Stimulated activated CD4-positive, alpha-beta T cell treated with anti-CD3 and anti-CD28 coated beads, Interleukin-1b, Interleukin-23, amount 100 ng/mL, for 1 hour (primary cell): ENCODE data around the gene PLK5.
"Not testable (repeated sequence)": the region's sequence is repeated elsewhere in the genome, so short reads cannot be mapped to it uniquely, and the experiment has no call there.

Experiments
- DNase-seq, 2 donors: peaks; one replicate each; pipeline ENCODE4 v3.0.0-alpha.2; 2020; ENCODE audit warnings: low read depth in 2 of 2

PLK5 gene

GRCh38 chr19:1525343-1525742 lies 1.5 kb downstream of the PLK5 start:
- DNase-seq: no peak

- no peak for DNase-seq
Measured at GRCh38 chr19:1526066-1526778, 2.3 kb downstream of the PLK5 start.

GRCh38 chr19:1526979-1527649 lies 3.2 kb downstream of the PLK5 start:
- DNase-seq: no peak

GRCh38 chr19:1527650-1528309 lies 3.9 kb downstream of the PLK5 start:
- DNase-seq: no peak

- DNase-seq: no peak
Measured at GRCh38 chr19:1528596-1529429, 4.9 kb downstream of the PLK5 start.

GRCh38 chr19:1529430-1529816 lies 5.5 kb downstream of the PLK5 start:
- DNase-seq: no peak

- DNase-seq: not testable (repeated sequence)
Measured at GRCh38 chr19:1530856-1531255, 7.0 kb downstream of the PLK5 start.

GRCh38 chr19:1531587-1531986 lies 7.7 kb downstream of the PLK5 start:
- DNase-seq: no peak

- DNase-seq: no peak
Measured at GRCh38 chr19:1532003-1532402, 8.1 kb downstream of the PLK5 start.

- no peak for DNase-seq
Measured at GRCh38 chr19:1533510-1534150, 9.8 kb downstream of the PLK5 start.

- DNase-seq: no peak
Measured at GRCh38 chr19:1534972-1535371, 11.1 kb downstream of the PLK5 start.

GRCh38 chr19:1535699-1536098 lies 11.8 kb downstream of the PLK5 start:
- not testable (repeated sequence) for DNase-seq

- no peak for DNase-seq
Measured at GRCh38 chr19:1538978-1539377, 15.1 kb downstream of the PLK5 start.

- not testable (repeated sequence) for DNase-seq
Measured at GRCh38 chr19:1539749-1540148, 15.9 kb downstream of the PLK5 start.

- DNase-seq: no peak
Measured at GRCh38 chr19:1540365-1540925, 16.6 kb downstream of the PLK5 start.

GRCh38 chr19:1549332-1549945 lies 25.6 kb downstream of the PLK5 start:
- no peak for DNase-seq

GRCh38 chr19:1551068-1552040 lies 27.5 kb downstream of the PLK5 start:
- DNase-seq: no peak

GRCh38 chr19:1553415-1553814 lies 29.5 kb downstream of the PLK5 start:
- no peak for DNase-seq

GRCh38 chr19:1554968-1555367 lies 31.1 kb downstream of the PLK5 start:
- no peak for DNase-seq
